GM19193 (cell line): ENCODE data around the gene SLC9A8.

ENCODE experiments used
- POLR2A ChIP-seq: IDR thresholded peaks from 4 replicates; pipeline ENCODE4 v1.6.1; 2011; ENCODE audit not compliant: insufficient read depth, insufficient read length; ENCODE audit errors: extremely low read depth

SLC9A8 gene

DNA sequence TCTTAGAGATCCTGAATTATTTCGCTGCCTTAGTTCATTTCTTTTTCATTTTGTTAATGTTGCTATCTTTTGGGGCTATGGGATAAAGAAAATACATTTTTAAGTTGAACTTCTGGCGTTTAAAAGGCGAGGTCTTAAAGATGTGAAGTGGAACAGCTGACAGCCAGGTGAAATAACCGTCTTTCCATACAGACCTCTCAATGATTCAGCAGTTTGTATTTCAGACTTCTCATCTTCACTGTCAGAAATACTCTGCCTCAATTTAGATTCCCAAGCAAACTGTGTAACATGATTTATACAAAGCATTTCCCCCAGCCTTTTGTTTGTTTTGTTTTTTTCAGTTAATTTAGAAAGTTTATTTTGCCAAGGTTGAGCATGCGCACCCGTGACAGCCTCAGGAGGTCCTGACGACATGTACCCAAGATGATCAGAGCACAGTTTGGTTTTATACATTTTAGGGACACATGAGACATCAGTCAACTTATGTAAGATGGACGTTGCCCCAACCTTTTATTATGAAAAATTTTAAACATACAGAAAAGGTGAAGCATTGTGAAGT is 40.0 kb downstream of the SLC9A8 start:
- TF ChIP-seq POLR2A = no peak

DNA sequence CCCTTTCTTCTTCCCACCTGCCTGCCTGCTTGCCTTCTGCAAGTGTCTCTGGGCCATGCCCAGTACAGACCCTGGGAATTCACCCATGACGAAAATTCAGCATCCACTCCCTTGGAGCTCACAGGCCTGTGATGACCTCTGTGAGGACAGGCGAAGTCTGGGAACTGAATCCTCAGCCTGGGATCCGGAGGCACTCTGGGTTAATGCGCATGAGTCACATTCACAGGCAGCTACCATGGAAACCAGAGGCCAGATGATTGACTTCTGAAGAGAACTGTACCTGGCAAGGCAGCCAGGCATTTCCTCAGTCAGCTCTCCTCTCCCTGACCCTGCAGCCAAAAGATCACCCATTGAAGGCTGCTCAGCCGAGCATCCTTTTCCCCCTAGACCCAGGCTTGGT is 41.0 kb downstream of the SLC9A8 start:
- TF ChIP-seq POLR2A = no peak

DNA sequence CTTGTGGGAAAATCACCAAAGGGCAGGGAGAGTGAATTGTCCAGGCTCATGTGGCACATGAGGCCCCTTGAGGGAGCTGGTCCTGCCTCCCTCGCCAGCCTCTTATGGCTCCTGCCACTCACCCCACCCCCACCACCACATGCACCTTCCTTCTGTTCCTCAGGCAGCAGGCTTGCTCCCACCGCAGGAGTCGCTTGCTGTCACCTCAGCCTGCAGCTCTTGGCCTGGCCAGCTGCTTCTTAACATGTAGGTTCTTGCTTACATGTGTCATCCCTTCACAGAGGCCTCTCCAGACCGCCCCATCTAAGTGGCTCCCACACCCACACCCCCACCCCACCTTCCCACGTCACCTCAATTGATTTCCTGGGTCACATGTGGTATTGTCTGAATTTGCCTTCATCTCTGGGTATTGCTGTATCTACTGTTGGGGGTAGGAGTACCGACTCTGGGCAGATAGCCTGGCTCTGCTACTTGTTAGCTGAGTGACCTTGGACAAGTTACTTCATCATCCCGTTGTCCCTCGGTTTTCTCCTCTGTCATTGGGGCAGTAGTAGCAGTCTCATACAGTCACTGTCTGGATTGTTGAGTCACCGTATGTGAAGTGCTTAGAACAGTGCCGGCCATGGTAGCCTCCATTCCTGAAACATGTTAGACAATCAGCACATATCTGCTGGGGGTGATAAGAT is 41.7 kb downstream of the SLC9A8 start:
- TF ChIP-seq POLR2A = no peak

DNA sequence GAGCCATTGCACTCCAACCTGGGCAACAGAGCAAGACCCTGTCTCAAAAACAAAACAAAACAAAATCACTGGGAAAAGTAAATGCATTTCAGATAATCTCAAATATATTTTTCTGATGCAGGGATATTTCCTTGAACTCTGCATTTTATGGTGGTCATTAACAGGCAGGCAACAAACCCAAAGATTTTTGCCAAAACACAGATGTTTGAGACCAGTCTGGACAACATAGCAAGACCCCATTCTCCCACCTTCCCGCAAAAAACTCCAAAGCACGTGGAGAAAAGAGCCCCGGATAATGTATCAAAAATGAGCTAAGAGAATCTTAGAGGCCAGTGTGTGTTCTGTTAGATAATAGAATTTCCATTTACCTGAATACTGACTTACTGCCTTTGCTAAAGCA is 44.3 kb downstream of the SLC9A8 start:
- TF ChIP-seq POLR2A = no peak

DNA sequence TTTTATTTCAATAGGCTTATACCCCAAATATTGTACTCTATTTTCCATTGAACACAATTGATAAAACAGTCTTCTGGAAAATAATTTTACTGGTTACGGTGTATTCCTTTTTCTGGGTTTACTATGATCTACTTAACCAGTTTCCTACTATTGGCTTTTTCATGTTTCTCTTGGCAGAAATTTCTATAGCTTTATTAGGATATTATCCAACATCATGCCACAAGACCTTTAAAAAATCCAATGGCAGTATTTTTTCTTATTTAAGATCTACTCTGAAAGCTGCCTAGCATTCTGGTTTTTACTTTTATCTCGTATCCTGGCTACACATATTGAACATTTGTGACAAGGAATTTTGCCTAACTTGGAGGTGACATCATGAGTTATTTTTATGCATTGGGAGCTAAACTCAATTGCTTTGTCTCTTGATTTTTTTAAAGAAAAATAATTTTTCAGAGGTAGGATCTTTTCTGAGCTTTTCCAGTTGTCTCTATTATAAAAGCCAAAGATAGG is 45.5 kb downstream of the SLC9A8 start:
- TF ChIP-seq POLR2A = no peak

DNA sequence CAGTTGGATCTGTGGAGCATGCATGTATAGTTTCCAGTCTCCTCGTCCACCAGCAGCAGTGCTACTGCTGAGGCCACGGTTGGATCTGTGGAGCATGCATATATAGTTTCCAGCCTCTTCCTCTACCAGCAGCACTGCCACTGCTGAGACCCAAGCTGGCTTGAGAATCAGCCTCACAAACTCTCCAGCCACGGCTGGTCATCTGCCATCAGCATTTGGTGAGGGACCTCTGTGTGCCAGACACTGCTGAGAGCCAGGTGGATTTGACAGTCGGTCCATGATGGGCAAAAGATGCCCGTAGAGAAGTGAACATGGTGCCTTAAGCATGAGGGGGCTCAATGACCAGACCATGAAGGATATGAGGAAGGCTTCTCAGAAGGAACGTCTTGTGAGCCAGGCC is 46.4 kb downstream of the SLC9A8 start:
- TF ChIP-seq POLR2A = no peak

DNA sequence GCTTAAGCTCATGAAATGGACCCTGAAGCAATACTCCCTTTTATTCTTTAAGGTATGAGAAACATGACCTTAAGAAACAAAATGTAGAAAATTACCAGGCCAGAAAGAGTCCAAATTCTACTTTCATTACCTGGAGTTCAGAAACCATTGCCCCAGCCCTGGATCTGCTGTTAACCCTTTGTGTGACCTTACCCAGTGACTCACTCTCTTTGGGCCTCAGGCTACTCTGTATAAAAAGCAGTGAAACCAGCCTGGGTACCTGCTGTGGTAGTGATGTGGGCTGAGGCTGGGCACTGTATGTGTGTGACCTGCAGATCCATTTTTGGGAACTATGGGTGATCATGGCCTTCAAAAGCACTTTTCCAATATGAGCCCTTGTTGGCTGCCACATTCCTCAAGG is 47.2 kb downstream of the SLC9A8 start:
- no peak for TF ChIP-seq POLR2A

DNA sequence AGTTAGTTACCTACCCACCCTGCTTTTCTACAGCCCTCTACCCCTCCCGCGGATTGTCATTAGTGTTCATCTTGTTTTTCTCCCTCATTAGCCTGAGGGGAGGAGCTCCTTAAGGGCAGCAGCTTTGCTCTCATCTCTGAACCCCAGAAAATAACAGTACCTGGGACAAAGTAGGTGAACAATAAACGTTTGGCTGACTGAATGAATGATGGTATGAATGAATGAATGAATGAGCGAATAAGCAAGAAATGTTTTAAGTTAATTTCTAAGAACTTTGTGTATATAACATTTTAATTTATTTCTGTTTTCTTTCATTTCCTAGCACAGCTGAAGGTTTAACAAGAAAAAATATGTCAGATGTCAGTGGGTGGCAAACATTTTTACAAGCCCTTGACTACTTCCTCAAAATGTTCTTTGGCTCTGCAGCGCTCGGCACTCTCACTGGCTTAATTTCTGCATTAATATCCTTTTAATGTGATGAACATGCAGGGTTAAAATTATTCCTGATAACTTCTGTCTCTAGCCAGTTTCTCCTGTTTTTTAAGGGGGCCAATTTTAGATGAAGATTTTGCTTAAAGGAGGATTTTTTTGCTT is 50.1 kb downstream of the SLC9A8 start:
- TF ChIP-seq POLR2A = no peak

DNA sequence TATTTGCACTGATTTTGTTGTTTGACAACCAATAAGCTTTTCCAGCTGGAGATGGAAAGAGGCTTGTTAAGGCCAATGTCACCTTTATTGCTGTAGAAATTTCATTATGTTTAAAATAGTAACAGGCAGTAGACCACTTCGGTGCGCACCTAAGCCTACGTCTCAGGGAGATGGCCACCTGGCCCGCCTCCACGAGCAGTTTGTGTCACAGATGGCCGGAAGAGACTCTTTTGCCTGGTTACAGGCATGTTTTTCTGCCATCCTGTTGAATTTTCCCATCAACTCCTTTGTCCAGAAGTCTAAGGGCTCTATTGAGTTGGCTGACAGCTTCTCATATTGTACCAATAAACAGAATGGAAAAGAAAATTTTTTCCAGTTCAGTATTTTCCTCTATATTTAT is 51.0 kb downstream of the SLC9A8 start:
- no peak for TF ChIP-seq POLR2A

DNA sequence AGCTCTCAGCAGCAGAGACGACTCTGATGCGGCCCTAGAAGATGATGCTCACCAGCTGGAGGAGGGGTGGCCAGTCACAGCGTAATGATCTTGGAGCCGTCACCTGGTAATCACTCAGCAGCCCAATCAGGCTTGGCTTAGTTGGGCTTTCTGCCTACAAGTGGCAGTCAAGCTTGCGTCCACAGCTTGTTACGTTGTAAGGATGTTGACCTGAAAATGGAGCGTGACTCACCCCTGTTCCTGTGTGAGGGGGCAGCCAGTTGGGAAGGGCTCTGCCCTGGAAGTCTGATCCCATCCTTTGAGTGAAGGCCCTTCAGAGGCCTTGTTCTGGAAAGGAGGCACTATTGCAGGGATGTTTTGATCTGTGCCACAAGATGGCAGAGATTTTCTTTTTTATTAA is 52.9 kb downstream of the SLC9A8 start:
- no peak for TF ChIP-seq POLR2A

DNA sequence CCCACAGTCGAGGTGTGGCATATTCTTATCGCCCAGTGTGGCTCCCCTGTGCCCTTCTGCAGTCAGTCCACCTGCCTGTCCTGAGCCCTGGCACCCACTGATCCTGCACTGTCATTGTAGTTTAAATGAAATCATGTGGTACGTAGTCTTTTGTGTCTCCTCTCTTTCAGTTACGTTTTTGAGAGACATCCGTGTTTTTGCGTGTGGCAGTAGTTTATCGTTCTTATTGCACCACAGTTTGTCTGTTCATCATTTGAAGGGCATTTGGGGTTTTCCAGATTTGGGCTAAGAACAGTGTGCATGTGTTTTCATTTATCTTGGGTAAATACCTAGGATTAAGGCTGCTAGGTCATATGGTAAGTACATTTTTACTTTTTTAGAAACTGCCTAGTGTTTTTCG is 53.4 kb downstream of the SLC9A8 start:
- no peak for TF ChIP-seq POLR2A

DNA sequence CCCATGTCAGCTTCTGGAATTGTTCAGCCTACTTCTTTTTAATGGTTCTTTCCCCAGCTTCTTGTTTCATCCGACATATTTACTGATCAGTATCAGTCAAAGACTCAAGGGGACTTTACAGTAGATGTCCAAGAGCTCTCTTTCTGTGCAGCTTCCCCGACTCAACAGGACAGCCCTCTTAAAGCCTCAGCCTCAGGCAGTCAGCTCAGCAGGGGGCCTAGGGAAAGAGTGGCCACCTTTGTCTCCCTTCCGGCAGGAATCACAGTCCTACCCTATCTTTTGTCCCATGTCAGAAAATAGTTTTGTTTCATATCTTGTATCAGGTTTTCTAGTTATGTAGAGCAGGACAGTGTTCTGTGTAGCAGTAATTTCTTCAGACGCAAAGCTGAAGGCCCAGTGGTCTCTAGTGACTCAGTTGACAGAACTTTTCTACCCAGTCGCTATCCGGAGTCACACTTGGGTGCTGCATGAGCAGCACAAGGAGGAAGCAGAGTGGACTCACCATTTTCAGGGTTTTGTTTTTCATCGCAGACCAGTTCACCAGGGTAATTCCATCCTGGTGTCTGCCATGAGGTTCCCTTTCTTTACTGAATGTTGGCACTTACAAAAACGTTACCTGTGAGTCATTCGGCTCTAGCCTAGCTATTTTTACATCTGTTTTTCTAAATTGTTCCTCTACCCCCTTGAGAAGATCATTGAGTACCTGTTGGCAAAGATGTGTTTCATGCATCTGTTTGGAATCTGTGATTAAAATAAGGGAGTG is 55.0 kb downstream of the SLC9A8 start:
- no peak for TF ChIP-seq POLR2A

DNA sequence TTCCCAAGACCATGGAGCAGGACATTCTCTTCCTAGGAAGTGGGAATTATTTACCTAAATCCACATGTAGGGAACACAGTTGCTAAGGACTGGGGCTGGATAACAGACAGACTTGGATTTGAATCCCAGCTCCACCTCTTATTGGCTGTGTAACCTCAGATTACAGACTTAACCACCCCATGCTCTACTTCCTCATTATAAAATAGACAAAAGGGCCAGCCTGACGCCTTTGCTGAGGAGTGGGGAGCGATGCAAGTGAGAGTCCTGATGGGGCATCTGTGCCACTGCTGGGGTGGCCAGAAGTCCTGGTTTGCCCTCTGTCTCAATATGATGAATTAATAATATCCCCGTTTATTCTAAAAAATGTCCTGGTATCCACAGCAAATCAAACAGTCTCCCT is 55.9 kb downstream of the SLC9A8 start:
- TF ChIP-seq POLR2A = no peak

DNA sequence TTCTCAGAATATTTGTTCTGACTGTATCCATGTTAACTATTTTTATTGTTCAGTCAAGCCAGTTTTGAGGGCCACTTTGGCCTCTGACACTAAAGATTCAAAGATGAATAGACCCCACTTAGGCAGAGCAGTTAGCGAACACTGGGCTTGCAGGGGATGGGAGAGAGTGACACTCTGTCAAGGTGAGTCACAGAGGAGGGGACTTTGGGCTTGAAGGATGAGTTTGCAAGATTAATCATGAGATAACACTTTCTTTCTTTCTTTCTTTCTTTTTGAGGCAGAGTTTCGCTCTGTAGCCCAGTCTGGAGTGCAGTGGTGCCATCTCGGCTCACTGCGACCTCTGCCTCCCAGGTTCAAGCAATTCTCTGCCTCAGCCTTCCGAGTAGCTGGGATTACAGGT is 56.3 kb downstream of the SLC9A8 start:
- no peak for TF ChIP-seq POLR2A

DNA sequence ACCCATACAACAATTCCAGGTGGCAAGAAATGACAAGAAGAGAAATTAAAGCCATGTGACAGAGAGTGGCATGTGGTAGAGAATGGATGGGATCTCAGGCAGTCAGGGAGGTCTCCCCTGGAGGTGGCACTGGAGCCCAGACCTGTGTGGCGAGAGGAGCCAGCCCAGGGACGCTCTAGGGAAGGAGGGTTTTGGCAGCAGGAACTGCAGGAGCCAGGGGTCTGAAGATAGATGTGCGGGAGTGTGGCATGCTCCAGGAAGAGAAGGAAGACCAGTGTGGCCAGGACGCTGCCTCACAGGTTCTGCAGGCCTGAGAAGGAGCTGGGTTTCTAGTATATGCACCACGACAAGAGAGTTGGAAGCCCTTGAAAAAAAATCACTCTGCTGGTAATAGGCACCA is 57.6 kb downstream of the SLC9A8 start:
- no peak for TF ChIP-seq POLR2A

DNA sequence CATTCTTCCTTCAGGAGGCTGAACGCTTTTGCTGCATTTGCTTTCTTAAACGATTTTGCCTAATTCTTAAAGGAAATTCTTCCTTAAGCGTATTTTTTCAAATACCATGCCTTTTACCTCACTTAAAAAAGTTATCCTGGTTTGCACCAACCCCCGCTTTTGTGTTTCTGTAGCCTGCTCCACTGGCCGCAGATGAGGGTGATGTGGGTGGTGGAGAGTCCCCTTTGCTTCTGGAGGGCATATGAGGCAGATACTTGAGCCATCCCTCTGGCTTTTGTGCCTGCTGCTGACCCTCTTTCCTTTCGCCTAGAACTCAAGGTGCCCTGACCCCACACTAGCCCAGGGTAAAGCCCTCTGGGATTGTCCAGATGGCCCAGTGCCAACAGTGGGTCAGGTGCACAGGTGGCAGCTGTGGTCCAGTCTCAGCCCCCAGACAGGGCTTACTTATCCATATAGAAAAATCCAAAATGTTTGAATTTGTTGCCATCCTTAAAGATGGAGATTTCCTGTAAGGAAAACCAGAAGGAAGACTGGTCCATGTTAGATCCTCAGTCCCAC is 58.8 kb downstream of the SLC9A8 start:
- no peak for TF ChIP-seq POLR2A

DNA sequence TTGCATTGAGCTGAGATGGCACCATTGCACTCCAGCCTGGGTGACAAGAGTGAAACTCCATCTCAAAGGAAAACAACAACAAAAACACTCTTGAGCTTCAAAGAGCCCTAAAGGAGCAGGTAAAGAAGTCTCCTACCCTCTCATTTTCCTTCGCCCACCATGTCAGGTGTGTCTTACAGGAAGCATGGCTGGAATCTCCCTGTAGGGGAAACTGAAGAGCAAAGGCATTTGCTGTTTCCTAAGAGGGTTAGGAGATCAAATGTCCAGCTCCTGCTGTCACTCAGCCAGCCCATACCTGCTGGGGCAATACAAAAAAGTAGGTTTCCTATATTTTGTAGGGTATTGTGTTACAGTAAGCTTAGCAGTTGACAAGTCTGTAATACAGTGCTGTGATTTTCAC is 59.4 kb downstream of the SLC9A8 start:
- no peak for TF ChIP-seq POLR2A
